Mononuclear cell (primary cell): Measurements from ENCODE around the gene MAGI1. TPM values are rescaled to one million over a fixed set of nuclear protein-coding genes. Genes with fewer than 3 reads are reported as not detected.

ENCODE experiments used
- H3K27me3 ChIP-seq: 2 replicates; pipeline ENCODE4 v1.6.0; 2011; ENCODE audit warnings: low read length, control low read depth; ENCODE audit not compliant: insufficient read depth
- H3K4me1 ChIP-seq: 2 replicates; pipeline ENCODE4 v1.5.1; 2011; ENCODE audit warnings: mild to moderate bottlenecking, low read length, control low read depth; ENCODE audit not compliant: insufficient read depth
- H3K4me3 ChIP-seq: 2 replicates; pipeline ENCODE4 v1.5.1; 2011; ENCODE audit warnings: mild to moderate bottlenecking, low read length, moderate library complexity
- H3K9me3 ChIP-seq: 2 replicates; pipeline ENCODE4 v1.5.1; 2011; ENCODE audit warnings: low read depth, mild to moderate bottlenecking, control low read depth, low read length
- total RNA-seq: library from RNA; depleted of rRNA; stranded (reverse); fragments of >200 nt; gene quantifications from one replicate; pipeline ENCODE4 v1.2.3, GENCODE V29; 2012

Gene MAGI1
- total RNA-seq, 1 donor = not detected

DNA sequence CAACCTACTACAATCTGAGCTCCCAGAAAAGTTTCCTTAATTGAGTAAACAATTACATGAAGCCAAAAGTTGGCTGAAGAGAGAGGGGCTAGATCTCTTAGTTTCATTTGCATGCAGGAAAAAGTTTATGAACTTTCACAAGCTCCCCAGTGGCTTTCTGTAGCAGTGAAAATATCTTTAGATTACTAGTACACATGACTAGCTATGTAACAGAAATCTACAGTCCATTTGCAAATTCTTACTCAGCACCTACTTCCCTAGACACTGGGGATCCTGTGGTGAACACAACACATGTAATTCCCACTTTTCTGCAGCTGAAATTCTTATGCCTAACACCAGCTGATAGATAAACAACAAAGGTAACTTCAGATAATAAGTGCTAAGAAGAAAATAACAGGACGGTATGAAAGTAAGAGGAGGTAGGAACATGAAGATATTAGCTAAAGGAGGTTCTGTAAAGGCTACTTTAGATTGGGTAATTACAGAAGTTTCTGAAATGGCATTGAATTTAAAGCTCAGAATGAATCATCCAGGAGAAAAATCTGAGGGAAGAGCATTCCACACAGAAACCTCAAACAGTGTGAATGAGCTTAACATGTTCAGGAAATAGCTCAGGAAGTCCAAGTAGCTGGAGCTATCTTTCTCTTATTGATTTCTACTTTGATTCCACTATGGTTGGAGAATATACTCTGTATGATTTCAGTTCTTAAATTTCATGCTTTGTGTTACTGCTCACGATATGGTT, 204.8 kb downstream of the MAGI1 start:
- H3K4me3 ChIP-seq = no peak overlapping the region
- H3K27me3 ChIP-seq = no peaks in the 10 kb centered on the region
- no peaks in the 10 kb centered on the region for H3K4me1 ChIP-seq
- H3K9me3 ChIP-seq = no peaks in the 10 kb centered on the region

DNA sequence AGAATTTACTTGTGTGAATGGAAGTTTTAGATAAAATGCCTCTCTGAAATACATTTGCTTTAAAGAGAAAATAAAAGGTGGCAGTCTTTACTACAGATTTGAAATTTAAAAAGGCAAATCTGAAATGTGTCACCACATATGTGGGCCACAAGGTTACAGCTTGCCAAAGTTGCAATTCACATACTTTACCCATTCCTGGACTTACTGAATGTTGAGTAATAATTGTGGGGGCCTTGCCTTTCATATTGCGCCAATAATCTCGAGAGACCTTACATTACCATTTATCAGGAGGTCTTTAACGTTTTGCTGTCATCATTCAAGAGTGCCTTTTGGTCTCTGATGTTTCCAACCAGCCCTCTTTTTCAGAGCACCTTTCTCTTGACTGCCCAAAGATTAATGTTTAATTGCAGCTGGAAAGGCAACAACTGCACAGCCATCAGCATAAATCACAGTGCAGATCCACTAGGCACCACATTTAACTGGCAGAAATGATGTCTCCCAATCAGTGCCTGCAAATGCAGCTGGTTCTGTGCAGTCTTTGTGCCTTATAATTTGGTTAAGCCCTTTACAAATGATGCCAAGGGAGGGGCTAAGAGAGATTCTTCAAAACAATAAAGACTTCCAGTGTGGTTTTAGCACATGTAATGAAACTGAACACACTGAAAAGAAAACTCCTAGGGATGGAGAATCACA, 206.8 kb downstream of the MAGI1 start:
- no peaks in the 10 kb centered on the region for H3K27me3 ChIP-seq
- no peaks in the 10 kb centered on the region for H3K4me1 ChIP-seq

DNA sequence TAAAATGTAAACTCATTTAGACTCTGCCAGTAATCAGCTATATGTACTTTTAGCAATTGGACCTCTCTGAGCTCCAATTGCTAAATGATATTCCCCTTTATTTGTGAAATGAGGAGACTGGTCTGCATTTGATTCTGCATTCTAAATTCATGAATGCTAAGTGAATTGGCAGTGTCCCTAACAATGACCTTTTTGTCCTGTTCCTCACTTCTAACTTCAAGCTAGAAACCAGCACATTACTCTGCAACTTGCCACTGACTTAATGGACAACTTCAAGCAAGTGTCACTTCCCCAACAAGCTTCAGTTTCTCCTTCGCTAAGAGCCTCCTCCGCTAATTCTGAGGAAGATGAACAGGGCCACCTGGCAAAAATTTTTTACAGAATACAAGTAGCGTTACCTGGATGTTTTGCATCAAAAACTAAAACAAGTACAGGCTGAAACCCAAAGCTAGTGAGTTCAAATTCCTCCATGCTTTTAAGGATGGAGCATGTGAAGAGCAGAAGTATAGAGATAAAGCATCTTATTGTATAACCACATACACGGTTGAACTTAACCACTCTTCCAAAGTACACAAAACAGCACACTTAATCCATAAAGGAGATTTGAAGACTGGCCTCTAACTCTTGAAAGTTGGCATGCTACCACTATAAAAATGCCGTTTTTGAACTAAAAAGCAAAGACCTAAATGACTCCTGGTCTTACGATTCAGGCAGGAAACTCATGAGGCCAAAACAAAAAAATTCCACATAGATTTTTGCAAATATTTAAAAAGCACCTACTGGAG, 207.6 kb downstream of the MAGI1 start:
- no peaks in the 10 kb centered on the region for H3K9me3 ChIP-seq
- H3K4me1 ChIP-seq = no peaks in the 10 kb centered on the region
- H3K27me3 ChIP-seq = no peaks in the 10 kb centered on the region
- H3K4me3 ChIP-seq = no peak overlapping the region

More for the DNA sequence above, 206.8 kb downstream of the MAGI1 start:
- Histone ChIP-seq H3K9me3 (no peaks in the 10 kb centered on the region), H3K4me3 (no peak overlapping the region)

DNA sequence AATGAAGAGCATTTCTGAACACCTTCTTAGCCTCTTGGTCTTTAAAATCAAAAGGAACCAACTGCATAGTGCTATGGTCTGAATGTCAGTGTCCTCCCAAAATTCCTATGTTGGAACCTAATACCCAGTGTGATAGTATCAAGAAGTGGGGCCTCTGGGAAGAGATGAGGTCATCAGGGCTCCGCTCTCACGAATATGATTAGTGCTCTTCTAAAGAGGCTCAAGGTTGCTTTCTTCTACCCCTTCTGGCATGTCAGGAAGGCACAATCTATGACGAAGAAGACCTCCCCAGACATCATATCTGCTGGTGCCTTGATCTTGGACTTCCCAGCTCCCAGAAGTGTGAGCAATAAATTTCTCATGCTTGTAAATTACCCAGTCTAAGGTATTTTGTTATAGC, 209.5 kb downstream of the MAGI1 start:
- Histone ChIP-seq H3K4me1 (no peaks in the 10 kb centered on the region), H3K4me3 (no peak overlapping the region), H3K27me3 (no peaks in the 10 kb centered on the region), H3K9me3 (no peaks in the 10 kb centered on the region)

DNA sequence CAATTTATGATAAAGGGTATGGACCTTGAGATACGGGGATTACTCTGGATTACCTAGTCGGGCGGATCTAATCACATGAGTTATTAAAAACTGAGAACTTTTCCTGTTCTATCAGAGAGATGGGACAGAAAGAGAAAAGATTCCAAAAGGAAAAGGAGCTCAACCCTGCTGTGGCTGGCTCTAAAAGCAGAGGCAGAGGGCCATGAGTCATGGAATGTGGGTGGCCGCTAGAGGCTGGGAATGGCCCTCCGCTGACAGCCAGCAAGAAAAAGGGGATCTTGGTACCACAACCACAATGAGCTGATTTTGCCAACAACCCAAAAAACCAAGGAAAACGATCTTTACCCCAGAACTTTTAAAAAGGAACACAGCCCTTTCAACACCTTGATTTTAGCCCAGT, 210.0 kb downstream of the MAGI1 start:
- H3K4me3 ChIP-seq = no peak overlapping the region
- H3K27me3 ChIP-seq = no peaks in the 10 kb centered on the region
- no peaks in the 10 kb centered on the region for H3K9me3 ChIP-seq
- no peaks in the 10 kb centered on the region for H3K4me1 ChIP-seq

DNA sequence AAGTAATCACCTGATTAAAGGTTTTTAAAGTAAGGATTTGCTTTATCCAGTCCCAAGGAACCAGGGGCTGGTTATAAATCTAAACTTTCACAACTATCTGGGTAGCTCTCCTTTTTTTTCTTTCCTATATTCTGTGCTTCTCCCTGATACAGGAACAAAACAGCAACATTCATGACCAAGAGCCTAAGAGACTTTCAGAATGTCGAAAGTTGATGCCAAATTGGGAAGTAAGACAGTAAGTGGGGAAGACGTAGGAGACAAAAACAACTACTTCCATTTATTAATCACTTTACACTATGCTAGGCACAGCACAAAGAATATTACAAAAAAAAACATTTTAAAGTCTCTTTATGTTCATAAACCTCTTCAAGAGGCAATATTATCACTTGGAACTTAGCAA, 211.6 kb downstream of the MAGI1 start:
- H3K4me1 ChIP-seq = no peaks in the 10 kb centered on the region
- H3K9me3 ChIP-seq = no peaks in the 10 kb centered on the region
- no peak overlapping the region for H3K4me3 ChIP-seq
- no peaks in the 10 kb centered on the region for H3K27me3 ChIP-seq

DNA sequence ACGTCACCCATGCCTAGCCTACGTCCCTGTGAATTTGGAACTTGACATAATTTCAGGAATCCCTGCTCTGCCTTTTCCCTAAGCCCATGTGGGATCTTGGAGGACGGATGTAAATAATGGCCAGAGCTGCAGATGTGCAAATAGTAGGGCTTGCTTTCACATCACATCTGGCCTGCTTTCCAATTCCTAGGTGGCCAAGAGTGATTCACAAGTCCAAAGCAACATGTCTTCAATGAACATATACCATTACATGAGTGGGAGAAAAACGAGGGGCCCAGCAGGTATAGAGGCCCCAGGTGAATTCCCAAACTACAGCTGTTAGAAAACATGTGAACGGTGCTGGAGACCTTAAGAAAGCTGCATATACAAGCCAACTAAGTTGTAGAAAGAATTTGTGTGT, 214.6 kb downstream of the MAGI1 start:
- Histone ChIP-seq H3K4me1 (no peaks in the 10 kb centered on the region), H3K27me3 (no peaks in the 10 kb centered on the region), H3K4me3 (no peak overlapping the region), H3K9me3 (no peaks in the 10 kb centered on the region)

DNA sequence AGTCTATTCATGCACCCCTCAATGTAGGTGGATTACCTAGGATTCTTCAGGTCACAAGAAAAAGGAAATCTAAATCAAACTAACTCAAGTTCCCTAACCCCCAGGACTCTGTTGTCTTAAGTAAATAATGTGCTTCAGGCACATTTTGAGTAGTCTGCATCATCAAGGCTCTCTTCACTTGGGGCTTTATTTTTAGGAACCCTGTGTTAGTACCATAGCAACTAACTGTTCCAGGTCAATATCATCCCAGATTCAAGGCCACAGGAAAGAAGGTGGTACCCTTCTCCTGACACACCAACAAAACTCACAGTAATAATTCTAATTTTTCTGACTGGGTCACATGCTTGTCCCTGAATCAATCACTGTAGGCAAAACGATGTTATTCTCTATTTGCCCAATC, 218.1 kb downstream of the MAGI1 start:
- Histone ChIP-seq H3K4me3 (no peak overlapping the region), H3K27me3 (no peaks in the 10 kb centered on the region), H3K4me1 (no peaks in the 10 kb centered on the region), H3K9me3 (no peaks in the 10 kb centered on the region)

DNA sequence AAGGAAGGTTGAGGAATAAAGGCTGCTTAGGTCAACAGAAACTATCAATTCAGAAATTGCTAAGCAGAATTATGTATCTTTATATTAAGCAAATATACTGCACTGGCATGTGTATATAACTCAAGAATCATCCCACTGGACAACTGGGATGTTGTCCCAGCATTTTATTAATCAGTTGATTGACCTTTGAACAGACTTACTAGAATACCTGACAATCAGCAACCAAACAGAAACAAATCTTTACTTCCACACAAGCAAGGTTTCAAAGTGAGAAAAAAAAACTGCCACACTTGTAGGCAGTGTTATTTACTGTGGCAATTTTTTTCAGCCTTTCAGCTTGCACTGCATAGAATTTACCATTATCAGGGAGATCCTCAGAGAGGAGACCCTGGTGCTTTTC, 218.8 kb downstream of the MAGI1 start:
- no peaks in the 10 kb centered on the region for H3K9me3 ChIP-seq
- no peaks in the 10 kb centered on the region for H3K4me1 ChIP-seq
- no peaks in the 10 kb centered on the region for H3K27me3 ChIP-seq
- no peak overlapping the region for H3K4me3 ChIP-seq

DNA sequence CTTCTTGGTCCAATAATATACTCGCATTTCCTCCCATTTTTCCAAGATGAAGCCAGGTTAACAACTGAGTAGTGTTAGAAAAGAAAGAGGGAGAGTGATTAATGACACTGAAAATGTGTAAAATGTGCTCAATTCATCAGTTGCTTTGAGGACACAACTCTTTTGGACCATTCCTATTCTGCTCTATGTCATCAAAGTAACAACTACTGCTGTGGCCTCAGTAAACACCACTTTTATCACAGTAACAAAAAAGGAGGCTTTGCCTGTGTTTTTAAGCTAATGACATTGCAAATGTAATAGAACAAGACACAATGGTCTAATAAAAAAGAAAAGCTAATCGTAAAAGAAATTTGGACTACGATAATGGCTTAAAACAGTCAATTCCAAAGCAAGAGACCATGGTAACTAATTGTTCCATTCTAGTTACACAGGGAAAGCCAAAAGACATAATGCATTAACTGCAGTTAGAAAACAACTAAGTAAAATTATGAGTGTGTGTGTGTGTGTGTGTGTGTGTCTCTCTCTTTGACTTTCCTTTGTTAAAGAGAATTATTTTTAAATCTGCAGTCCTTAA, 221.1 kb downstream of the MAGI1 start:
- H3K27me3 ChIP-seq = no peaks in the 10 kb centered on the region

DNA sequence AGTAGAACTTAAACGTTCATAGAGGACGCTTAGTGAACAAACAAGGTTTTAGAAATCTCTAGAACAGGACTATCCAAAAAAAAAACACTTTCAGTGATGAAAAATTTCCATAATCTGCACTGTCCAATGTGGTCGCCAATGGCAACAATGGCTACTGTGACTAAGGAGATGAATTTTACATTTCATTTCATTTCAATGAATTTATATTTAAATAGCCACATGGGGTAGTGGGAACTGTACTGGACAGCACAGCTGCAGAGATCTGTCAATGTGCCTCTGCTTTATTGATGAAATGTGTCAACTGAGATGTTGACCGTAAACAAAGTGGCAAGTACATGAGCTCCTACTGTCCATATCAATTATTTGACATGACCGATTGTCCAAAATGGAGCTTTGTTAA, 222.5 kb downstream of the MAGI1 start:
- no peak overlapping the region for H3K4me3 ChIP-seq
- H3K4me1 ChIP-seq = no peaks in the 10 kb centered on the region
- H3K9me3 ChIP-seq = no peaks in the 10 kb centered on the region
- H3K27me3 ChIP-seq = no peaks in the 10 kb centered on the region

More for the DNA sequence above, 221.1 kb downstream of the MAGI1 start:
- no peak overlapping the region for H3K4me3 ChIP-seq
- no peaks in the 10 kb centered on the region for H3K9me3 ChIP-seq
- H3K4me1 ChIP-seq = no peaks in the 10 kb centered on the region

DNA sequence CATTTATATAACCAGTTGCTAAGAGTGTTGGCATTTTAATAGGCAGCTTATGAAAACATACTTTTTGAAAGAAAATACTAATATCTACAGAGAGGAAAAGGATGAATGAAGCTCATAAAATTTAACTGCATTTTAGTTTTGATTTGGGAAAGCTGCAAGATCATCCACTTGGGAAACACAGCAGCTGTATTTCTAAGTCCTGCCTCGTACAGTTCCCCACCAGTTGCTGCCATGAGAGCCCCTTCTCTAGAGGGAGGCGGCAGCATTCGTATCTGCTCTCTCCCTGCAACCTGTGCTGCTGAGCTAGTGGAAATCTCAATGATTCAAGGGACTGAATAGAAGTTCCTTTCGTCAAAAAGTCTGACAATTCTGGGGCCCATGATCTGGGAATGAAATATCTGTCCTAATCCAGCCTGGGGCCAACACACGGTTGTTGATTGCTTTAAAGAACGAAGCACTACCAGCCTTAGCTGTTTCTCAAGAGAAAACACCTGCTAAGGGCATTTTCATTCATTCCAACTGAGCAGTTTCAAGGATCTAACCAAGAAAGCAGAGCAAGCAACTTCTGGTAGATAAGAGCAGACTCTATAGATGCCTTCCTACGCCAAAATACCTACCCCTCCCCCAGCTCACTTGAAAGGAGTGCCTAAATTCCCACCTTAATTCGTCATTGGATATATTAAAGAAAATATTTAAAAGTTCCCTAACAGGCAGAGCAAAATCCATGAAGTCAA, 223.7 kb downstream of the MAGI1 start:
- H3K4me1 ChIP-seq = no peaks in the 10 kb centered on the region
- no peaks in the 10 kb centered on the region for H3K9me3 ChIP-seq
- no peaks in the 10 kb centered on the region for H3K27me3 ChIP-seq
- H3K4me3 ChIP-seq = no peak overlapping the region

DNA sequence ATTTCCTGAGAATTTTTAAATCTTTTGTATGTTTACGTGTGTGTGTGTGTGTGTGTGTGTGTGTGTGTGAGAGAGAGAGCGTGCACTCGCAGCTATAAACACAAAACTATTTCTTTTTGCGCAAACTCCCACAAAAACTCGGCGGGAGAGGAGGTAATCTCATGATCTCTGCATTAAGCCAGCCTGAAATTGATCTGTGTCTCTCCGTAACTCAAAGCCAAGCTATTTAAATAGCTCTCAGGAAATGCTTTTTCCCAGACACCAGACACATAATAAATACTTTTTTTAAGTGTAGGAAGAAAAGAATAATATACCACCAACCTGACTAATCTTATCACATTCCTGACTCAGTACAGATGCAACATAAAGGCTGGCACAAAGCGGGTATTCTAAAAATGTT, 226.8 kb downstream of the MAGI1 start:
- H3K4me1 ChIP-seq = no peaks in the 10 kb centered on the region
- H3K27me3 ChIP-seq = no peaks in the 10 kb centered on the region
- no peak overlapping the region for H3K4me3 ChIP-seq
- H3K9me3 ChIP-seq = no peaks in the 10 kb centered on the region

DNA sequence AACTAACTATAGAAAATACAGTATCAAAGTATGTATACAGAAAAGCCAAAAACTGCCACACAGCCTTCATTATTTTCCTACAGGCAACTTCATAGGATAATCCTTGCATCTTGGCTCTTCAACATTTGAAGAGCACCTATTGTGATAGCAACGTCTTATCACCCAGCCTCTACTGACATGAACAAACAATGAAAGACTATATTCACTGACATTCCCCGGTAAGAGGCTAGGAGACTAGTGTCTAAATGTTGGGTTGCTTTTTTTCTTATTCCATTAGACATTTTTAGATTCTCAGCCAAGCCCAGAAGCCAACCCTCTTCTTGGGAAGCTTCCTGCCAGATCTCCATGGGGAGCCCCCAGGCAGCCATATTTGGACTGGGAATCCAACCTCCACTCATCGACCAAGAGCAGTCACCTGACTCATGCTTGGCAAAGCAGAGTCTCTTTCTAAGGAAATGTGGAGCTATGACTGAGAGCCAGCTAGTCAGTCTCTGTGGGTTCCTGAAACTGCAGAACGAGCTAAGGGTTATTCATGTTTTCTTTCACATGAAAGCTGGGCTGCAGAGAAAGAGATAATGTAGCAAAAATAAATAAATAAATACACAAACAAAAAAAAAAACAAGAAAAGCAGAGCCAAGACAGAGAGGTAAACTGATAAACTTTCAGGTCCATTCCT, 227.5 kb downstream of the MAGI1 start:
- H3K4me1 ChIP-seq = no peaks in the 10 kb centered on the region
- no peaks in the 10 kb centered on the region for H3K9me3 ChIP-seq
- H3K4me3 ChIP-seq = no peak overlapping the region
- no peaks in the 10 kb centered on the region for H3K27me3 ChIP-seq
